Activated T-cell treated with anti-CD3 and anti-CD28 coated beads, Interleukin-2, amount 50 U/mL, for 48 hours (primary cell): ENCODE data around the gene S1PR2.

Experiments used
- DNase-seq, 2 experiments: peaks; one replicate each; pipeline ENCODE4 v3.0.0-alpha.2; 2020

S1PR2 gene, protein sequence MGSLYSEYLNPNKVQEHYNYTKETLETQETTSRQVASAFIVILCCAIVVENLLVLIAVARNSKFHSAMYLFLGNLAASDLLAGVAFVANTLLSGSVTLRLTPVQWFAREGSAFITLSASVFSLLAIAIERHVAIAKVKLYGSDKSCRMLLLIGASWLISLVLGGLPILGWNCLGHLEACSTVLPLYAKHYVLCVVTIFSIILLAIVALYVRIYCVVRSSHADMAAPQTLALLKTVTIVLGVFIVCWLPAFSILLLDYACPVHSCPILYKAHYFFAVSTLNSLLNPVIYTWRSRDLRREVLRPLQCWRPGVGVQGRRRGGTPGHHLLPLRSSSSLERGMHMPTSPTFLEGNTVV

DNA sequence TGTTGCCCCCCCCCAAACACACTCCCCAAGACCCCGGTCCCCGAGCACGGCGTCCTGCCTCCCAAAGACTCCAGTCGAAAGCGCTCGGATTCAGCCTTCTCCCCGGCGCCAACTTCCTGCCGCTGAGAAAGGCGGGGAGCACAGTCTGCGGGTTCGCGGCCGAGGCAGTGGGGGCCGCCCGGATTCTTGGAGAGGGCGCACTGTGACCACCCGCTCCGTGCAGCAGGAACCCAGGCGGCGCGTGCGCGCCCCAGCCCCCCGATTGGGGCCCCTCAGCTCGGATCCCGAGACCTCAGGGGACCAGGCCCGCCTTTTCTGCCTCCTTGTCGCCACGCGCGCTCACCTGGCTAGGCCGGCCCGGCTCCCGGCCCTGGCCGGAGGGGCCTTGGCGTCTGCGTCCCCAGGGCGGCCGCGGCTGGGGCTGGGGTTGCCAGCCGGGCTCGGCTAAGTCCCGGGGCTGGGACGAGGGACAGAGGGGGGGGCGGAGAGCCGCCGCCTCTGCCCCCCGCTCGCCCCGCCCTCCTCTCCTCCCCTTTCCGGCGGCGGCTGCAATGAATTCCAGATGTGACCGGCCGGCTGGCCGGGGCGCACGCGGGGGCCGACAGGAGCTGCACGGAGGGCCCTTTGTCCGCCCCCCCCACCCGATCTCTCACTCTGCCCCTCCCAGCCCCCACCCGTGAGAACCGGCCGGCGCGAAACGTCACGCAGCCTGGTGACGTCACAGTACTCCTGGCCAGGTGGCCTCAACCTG is at the start of gene S1PR2:
S1PR2 (minus strand) TSS at position 471 of the 751 bp plus-strand sequence. CDS start 6,426 bp downstream, outside the sequence.
- DNase-seq: peak; percentile 80 to 84

DNA sequence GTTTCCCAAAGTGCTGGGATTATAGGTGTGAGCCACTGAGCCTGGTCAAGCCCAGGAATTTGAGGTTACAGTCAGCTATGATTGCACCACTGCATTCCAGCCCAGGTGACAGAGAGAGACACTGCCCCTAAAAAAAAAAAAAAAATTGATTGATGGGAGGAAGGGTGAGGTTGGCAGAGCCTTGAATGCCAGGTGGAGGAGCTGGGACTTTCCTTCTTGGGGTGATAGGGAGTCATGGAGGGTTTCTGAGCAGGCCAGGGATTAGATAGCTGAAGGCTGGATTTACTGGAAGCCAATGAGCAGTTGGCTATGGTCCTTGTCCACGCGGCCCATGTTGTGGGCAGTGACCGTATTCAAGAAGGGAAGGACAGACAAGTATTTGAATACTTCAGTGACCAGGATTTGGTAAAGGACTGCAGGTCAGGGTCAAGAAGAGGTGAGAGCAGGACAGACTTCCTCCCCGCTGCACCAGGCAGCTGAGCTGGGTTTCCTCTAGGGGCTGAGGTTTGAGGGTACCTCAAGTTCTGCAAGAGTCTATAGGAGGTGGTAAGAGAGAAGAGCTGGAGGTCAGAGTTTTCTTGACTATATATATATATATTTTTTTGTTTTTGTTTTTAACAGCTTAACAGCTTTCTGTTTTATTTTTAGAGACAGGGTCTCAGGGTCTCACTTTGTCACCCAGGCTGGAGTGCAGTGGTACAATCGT is 48.8 kb upstream of the S1PR2 start:
- DNase-seq: no peak

DNA sequence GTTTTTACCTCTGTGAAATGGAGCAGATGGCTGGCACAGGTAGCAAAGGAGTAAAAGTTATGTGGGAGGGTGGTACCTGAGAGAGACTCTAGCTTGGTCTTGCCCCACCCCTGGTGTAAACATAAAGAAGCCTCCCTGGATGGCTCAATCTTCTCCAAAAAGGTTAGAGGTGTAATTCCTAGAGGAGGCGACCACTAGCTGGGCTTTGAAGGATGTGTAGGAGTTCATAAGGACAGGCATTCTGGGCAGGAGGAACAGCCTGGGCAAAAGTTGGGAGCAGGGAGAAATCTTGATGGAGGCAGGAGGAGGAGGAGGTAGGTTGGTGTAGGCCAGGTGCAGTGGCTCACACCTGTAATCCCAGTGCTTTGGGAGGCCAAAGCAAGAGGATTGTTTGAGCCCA is 47.8 kb upstream of the S1PR2 start:
- DNase-seq: no peak

DNA sequence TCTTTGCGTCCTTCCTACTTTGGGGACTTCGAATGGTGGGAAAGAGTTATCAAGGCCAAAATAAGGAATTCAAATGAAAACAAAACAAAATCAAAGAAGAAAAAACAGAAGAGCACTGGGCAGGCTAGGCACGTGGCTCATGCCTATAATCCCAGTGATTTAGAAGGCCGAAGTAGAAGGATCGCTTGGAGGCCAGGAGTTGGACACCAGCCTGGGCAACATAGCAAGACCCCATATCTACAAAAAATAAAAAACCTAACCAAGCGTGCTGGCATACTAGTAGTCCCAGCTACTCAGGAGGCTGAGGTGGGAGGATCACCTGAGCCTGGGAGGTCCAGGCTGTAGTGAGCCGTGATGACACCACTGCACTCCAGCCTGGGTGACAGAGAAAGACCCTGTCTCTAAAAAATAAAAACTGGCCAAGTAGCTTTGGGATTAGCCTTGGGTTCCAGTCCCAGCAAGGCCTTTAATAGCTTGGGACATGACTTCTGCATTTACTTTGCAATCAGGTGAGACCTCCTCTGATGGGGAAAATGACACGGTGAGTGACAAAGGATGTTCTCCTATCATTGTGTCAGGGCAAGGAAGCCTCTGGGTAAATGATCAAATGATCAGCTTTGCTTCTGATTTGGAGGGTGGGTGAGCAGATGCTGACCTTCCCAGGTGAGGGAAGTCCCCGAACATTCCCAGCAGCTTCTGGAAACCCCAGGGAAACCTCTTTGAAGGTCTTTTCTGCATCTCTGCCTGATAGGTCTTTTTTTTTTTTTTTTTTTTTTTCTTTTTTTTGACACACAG is 46.9 kb upstream of the S1PR2 start:
- no peak for DNase-seq

DNA sequence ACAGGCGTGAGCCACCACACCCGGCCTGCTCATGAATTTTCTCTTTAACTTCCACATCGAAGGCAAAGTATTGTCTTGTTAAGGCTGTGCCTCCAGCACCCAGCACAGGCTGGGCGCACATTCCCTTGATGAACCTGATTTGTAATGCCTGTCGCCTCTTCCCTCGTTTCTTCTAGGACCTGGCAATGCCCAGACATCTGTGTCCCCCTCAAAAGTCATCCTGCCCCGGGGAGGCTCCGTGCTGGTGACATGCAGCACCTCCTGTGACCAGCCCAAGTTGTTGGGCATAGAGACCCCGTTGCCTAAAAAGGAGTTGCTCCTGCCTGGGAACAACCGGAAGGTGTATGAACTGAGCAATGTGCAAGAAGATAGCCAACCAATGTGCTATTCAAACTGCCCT is 43.5 kb upstream of the S1PR2 start:
- DNase-seq: no peak

DNA sequence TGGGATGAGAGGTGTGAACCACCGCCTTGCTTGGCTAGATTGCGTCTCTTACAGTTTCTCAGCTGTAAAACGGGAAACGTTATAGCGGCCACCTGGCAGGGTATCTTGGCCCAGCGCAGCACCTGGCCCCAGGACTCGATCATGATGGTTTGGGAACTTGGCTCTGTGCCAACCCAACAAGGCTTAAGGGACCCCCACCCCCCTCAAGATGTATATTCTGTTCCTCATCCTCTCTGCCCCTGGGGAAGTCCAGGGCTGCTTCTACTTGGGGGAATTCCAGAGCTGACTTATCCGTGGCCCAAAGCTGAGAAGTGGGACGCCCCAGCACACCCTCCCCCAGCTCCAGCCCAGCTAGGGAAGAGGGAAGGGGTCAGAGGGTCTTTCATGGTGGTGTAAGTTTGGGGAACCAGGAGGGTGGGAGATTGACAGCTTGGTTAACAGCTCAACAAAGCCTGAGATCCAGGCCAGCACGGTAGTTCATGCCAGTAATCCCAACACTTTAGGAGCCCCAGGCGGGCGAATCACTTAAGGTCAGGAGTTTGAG is 40.5 kb upstream of the S1PR2 start:
- peak in 1 of 2 experiments; percentile 58 for DNase-seq

DNA sequence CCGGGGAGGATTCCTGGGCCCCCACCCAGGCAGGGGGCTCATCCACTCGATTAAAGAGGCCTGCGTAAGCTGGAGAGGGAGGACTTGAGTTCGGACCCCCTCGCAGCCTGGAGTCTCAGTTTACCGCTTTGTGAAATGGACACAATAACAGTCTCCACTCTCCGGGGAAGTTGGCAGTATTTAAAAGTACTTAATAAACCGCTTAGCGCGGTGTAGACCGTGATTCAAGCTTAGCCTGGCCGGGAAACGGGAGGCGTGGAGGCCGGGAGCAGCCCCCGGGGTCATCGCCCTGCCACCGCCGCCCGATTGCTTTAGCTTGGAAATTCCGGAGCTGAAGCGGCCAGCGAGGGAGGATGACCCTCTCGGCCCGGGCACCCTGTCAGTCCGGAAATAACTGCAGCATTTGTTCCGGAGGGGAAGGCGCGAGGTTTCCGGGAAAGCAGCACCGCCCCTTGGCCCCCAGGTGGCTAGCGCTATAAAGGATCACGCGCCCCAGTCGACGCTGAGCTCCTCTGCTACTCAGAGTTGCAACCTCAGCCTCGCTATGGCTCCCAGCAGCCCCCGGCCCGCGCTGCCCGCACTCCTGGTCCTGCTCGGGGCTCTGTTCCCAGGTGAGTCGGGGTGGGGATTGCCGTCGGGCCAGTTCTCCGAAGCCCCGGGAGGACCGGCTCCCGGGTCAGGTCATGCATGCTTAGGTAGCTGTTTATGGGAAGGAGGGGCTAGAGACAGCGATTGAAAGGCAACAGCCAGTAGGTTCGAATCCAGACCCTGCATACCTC is 39.7 kb upstream of the S1PR2 start, which contains the start of gene ICAM1:
ICAM1 (plus strand) TSS at position 505 of the 779 bp plus-strand sequence; CDS start at position 545, 40 bp downstream.
- DNase-seq: peak; percentile 86 to 89

DNA sequence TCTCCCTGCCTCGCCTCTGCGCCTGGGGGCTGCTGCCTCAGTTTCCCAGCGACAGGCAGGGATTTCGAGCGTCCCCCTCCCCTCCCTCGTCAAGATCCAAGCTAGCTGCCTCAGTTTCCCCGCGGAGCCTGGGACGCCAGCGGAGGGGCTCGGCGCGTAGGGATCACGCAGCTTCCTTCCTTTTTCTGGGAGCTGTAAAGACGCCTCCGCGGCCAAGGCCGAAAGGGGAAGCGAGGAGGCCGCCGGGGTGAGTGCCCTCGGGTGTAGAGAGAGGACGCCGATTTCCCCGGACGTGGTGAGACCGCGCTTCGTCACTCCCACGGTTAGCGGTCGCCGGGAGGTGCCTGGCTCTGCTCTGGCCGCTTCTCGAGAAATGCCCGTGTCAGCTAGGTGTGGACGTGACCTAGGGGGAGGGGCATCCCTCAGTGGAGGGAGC is 39.1 kb upstream of the S1PR2 start:
- DNase-seq: peak; percentile 86 to 90

DNA sequence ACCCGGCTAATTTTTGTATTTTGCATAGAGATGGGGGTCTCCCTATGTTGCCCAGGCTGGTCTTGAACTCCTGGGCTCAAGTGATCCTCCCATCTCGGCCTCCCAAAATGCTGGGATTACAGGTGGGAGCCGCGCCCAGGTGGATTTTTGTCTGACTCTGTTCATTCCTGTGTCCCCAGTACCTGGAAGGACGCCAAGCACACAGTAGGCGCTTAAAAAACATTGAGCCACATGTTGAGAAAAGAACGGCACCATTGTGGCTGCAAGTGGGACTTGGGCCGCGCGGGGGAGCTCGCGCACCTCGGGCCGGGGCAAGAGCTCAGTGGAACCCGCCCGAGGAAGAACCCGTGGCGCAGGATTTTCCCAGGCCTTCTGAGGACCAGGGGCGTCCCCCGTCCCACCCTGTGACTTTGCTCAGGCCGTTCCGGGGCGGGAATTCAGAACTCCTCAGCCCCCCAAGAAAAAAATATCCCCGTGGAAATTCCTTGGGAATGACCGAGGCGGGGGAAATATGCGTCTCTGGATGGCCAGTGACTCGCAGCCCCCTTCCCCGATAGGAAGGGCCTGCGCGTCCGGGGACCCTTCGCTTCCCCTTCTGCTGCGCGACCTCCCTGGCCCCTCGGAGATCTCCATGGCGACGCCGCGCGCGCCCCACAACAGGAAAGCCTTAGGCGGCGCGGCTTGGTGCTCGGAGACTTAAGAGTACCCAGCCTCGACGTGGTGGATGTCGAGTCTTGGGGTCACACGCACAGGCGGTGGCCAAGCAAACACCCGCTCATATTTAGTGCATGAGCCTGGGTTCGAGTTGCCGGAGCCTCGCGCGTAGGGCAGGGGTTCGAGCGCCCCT is 38.4 kb upstream of the S1PR2 start:
- peak; percentile 95 to 96 for DNase-seq

DNA sequence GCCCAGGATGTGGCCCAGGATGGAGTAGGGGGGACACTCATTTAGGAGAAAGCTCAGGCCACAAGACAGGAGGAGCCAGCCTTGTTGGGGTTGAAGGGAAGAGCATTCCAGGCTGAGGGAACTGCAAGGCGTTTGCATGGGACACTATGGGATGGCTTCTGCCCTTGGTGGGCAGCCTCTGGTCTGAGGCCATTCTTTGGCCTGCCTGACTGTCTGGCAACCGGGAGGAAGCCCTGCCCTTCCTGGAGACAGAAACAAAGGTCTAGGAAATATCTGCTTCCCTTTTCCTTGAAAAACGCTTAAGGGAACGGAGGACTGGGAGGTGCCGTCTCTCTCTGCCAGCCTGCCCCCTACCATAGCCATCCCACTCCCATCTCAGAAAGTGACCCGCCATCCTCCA is 36.9 kb upstream of the S1PR2 start:
- DNase-seq: no peak

DNA sequence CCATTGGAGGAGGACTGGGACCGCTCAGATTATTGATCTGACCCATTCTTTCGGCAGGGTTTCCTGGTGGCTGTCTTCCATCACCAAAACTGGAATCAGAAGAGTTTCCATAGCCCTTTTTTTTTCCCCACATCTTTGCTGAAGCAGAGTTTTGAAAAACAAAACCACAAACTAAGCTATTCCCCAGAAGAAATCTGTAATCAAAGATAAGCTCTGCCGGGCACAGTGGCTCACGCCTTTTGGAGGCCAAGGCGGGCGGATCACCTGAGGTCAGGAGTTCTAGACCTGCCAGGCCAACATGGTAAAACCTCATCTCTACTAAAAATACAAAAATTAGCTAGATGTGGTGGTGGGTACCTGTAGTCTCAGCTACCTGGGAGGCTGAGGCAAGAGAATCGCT is 35.6 kb upstream of the S1PR2 start:
- no peak for DNase-seq

DNA sequence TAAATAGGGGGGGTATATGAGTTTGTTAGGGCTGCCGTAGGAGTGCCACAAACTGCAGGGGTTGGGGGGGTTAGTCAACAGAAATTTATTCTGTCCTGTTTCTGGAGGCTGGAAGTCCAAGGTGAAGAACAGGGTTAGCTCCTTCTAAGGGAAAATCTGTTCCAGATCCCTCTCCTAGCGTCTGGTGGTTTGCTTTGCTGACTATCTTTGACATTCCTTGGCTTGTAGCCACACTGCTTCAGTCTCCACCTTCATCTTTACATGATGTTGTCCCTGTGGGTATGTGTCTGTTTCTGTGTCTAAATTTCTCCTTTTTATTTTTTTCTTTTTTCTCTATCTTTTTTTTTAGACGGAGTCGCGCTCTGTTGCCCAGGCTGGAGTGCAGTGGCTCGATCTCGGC is 31.6 kb upstream of the S1PR2 start:
- no peak for DNase-seq

DNA sequence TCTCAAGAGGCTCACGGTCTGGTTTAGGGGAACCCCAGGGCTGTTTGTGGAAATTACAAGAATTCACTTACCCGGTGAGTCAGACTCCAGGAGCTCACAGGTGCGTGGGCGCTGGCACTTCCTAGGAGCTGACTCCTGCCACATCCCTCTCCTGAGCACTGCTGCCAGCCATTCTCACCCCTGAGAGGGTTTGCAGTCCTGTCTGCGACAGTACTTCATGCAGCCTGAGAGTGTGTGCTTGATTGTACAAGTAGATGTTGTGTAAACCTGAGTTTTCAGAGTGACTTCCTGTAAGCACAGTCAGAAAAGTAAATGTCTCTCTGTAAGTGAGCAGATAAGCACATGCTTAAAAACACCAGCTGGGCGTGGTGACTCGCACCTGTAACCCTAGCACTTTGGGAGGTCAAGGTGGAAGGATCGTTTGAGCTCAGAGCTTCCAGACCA is 29.0 kb upstream of the S1PR2 start:
- peak; percentile 81 to 84 for DNase-seq

DNA sequence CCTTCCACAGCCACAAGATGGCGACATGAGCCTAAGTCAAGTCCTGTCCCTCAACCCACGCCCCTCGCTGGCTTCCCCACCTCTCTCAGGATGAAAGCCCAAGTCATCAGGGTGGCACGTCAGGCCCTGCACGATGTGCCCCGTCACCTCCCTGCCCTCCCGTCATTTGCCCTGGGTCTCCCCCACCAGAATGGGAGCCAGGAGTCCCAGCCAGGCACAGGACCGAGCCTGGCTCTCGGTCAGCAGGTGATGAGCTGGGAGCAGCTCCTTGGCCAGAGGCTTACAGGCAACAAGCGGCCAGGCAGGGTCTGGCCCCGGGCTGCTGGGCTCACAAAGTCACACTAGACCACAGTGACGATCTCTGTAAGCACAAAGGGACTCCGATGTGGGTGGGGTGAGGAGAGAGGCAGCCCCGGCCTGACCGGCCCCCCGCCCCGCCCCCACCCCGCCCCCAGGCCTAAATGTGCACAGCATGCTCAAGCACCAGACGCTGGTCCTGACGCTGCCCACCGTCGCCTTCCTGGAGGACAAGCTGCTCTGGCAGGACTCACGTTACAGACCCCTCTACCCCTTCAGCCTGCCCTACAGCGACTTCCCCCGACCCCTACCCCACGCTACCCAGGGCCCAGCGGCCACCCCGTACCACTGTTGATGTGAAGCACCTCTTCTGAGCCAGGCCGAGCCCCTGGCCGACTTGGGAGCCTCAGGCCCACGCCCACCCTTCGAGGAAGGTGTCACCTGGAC is 28.2 kb upstream of the S1PR2 start:
- DNase-seq: peak; percentile 96 to 97

DNA sequence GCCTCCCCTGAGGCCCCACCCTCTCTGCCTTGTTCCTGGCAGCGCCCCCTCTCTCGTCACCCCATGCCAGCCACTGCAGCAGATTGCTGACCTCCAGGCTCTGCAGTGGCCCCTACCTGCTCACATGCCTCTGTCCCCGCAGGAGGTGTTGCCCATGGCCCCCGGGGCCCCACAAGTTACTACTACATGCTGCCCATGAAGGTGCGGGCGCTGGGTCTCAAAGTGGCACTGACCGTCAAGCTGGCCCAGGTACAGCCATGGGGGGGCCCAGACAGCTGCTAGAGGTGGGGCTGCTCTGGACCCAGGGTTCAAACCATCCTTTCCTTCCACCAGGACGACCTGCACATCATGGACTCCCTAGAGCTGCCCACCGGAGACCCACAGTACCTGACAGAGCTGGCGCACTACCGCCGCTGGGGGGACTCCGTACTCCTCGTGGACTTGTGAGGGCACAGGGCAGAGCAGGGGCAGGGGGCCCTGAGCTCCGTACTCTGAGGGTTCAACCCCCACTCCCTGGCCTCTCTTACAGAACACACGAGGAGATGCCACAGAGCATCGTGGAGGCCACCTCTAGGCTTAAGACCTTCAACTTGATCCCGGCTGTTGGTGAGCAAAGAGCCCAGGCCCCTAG is 27.1 kb upstream of the S1PR2 start:
- DNase-seq: no peak

DNA sequence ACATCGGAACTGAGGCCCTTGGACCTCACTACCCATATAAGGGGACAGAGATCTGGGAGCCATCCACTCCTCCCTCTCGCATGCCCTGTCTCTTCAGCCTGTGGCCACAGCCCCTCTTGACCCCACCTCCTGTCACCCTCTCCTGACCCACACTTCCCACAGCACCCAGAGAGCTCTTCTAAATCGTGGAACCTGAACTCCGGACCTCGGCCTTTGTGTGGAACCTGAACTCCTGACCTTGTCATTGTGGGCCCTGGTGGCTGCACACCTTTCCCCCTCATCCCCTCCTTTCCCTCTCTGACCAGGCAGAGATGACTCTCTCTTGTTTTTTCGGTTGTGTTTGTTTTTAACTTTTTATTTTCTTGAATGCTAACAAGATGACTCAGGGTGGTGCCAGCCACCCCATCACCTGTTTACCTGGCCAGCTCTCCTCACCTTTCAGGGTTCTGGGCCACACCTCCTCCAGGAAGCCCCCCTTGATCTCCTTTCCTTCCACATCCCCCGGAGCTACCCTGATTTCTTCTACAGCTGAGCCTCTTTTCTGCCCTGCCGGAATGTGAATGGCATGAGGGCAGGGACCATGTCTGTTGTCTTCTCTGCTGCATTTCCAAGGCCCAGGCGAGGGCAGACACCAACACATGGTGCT is 26.0 kb upstream of the S1PR2 start:
- DNase-seq: no peak

DNA sequence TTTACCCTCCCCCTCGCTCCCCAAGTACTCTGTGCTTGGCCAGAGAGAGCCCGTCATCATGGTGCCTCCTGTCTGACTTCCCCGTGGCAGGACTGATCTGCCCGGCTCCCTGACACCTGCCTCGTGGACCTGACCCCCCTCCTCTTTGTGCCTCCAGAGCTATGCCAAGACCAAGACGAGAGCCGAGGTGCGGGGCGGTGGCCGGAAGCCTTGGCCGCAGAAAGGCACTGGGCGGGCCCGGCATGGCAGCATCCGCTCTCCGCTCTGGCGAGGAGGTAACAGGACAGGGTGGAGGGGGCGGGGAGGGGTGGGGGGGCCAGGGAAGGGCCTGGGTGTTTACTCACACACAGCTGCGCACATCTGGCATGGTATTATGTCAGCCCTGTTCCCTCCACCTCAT is 25.4 kb upstream of the S1PR2 start:
- DNase-seq: no peak

DNA sequence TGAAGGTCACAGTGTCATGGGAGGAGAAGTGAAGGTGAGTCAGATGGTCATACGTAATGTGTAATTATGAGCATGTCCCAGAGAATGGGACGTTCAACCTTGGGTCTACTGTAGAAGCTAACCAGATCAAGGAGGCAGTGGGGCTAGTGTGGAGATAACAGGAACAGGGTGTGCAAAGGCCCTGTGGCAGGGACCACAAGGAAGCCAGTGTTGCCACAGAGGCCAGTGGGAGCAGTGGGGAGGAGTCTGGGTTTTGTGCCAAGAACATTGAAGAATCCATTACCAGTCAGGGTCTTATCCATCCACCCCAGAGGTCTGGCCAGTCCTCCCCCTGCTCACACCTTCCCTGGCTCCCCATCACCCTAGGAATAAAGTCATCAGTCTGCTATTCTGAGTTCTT is 24.2 kb upstream of the S1PR2 start:
- no peak for DNase-seq

DNA sequence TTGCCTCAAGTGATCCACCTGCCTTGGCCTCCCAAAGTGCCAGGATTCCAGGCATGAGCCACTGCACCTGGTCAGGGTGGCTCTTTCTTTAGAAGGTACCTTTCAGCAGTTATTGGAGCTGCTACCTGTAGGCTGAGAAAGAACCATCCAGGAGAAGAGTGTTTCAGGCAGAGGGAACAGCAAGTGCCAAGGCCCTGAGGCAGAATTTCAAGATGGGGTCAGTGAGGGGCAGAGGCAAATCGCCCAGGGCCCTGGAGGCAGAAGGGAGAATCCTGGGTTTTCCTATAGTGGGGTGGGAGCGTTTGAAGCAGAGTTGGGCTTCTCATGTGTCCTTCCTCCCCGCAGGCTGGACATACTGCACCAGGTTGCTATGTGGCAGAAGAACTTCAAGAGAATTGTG is 23.1 kb upstream of the S1PR2 start:
- no peak for DNase-seq
